Peyer's patch (tissue), 4 donors: ENCODE data around the gene MIGA1.

Experiments
- CTCF ChIP-seq, 6 experiments: fragments of 450-650 bp in 4 of 6; fragments of 200-600 bp in 2 of 6; sonication (generic) in 1 of 6; IDR thresholded peaks; one replicate each; pipeline ENCODE4 v1.5.1; 2017 to 2019; ENCODE audit warnings: antibody characterized with exemption in 6 of 6, mild to moderate bottlenecking in 3 of 6, moderate library complexity in 1 of 6
- POLR2A ChIP-seq, 2 donors: fragments of 450-650 bp; IDR thresholded peaks; one replicate each; pipeline ENCODE4 v1.5.1; 2017; ENCODE audit warnings: antibody characterized with exemption in 2 of 2, mild to moderate bottlenecking in 2 of 2, moderate library complexity in 2 of 2

- TF ChIP-seq CTCF (IDR thresholded peaks at IDR 0.05): no peak
- no peak for TF ChIP-seq POLR2A (IDR thresholded peaks at IDR 0.05)
These were observed 146.1 kb downstream of the MIGA1 start for GRCh38 chr1:77925518-77925917.
